ENCODE measurements around the gene GMDS. TPM values are rescaled to one million over a fixed set of nuclear protein-coding genes. Genes with fewer than 3 reads are reported as not detected.

Gene GMDS
- total RNA-seq, 1 donor from 2014 or later = 27.0 TPM

- Histone ChIP-seq H3K27me3 (ENCODE audit: control insufficient read depth, insufficient read depth, low read length) (no peaks in the 10 kb centered on the region), H3K36me3 (ENCODE audit: control insufficient read depth, insufficient read depth, low read length) (no peaks in the 10 kb centered on the region), H3K4me3 (ENCODE audit: low read depth, low read length) (no peak overlapping the region)
- no peak for TF ChIP-seq CTCF (IDR thresholded peaks at IDR 0.05; ENCODE audit: insufficient read depth, low read length, poor library complexity, severe bottlenecking)
- DNase-seq (ENCODE audit: low read depth) = no peak
Measured at GRCh38 chr6:2047855-2048254, 197.6 kb downstream of the GMDS start.

- no peak for TF ChIP-seq CTCF (IDR thresholded peaks at IDR 0.05; ENCODE audit: insufficient read depth, low read length, poor library complexity, severe bottlenecking)
- Histone ChIP-seq H3K27me3 (ENCODE audit: control insufficient read depth, insufficient read depth, low read length) (no peaks in the 10 kb centered on the region), H3K4me3 (ENCODE audit: low read depth, low read length) (no peak overlapping the region), H3K36me3 (ENCODE audit: control insufficient read depth, insufficient read depth, low read length) (no peaks in the 10 kb centered on the region)
- no peak for DNase-seq (ENCODE audit: low read depth)
Measured at GRCh38 chr6:2044192-2044591, 201.2 kb downstream of the GMDS start.

GRCh38 chr6:2042956-2043648 lies 202.3 kb downstream of the GMDS start:
- no peak for DNase-seq (ENCODE audit: low read depth)
- no peak for TF ChIP-seq CTCF (IDR thresholded peaks at IDR 0.05; ENCODE audit: insufficient read depth, low read length, poor library complexity, severe bottlenecking)
- Histone ChIP-seq H3K4me3 (ENCODE audit: low read depth, low read length) (no peak overlapping the region), H3K27me3 (ENCODE audit: control insufficient read depth, insufficient read depth, low read length) (no peaks in the 10 kb centered on the region), H3K36me3 (ENCODE audit: control insufficient read depth, insufficient read depth, low read length) (no peaks in the 10 kb centered on the region)

GRCh38 chr6:2038092-2038491 lies 207.3 kb downstream of the GMDS start:
- Histone ChIP-seq H3K36me3 (ENCODE audit: control insufficient read depth, insufficient read depth, low read length) (no peaks in the 10 kb centered on the region), H3K27me3 (ENCODE audit: control insufficient read depth, insufficient read depth, low read length) (no peaks in the 10 kb centered on the region), H3K4me3 (ENCODE audit: low read depth, low read length) (no peak overlapping the region)
- TF ChIP-seq CTCF (IDR thresholded peaks at IDR 0.05; ENCODE audit: insufficient read depth, low read length, poor library complexity, severe bottlenecking) = no peak
- DNase-seq (ENCODE audit: low read depth) = no peak

- no peak for DNase-seq (ENCODE audit: low read depth)
- TF ChIP-seq CTCF (IDR thresholded peaks at IDR 0.05; ENCODE audit: insufficient read depth, low read length, poor library complexity, severe bottlenecking) = peak; percentile 36
- no peaks in the 10 kb centered on the region for H3K27me3 ChIP-seq (ENCODE audit: control insufficient read depth, insufficient read depth, low read length)
- no peaks in the 10 kb centered on the region for H3K36me3 ChIP-seq (ENCODE audit: control insufficient read depth, insufficient read depth, low read length)
- H3K4me3 ChIP-seq (ENCODE audit: low read depth, low read length) = no peak overlapping the region
Measured at GRCh38 chr6:2037237-2037926, 208.0 kb downstream of the GMDS start.

GRCh38 chr6:2036710-2037023 lies 208.7 kb downstream of the GMDS start:
- Histone ChIP-seq H3K4me3 (ENCODE audit: low read depth, low read length) (no peak overlapping the region), H3K27me3 (ENCODE audit: control insufficient read depth, insufficient read depth, low read length) (no peaks in the 10 kb centered on the region), H3K36me3 (ENCODE audit: control insufficient read depth, insufficient read depth, low read length) (no peaks in the 10 kb centered on the region)
- no peak for DNase-seq (ENCODE audit: low read depth)
- TF ChIP-seq CTCF (IDR thresholded peaks at IDR 0.05; ENCODE audit: insufficient read depth, low read length, poor library complexity, severe bottlenecking) = no peak

Measured in kidney epithelial cell (primary cell).